Ovary (tissue), 9 donors: Measurements from ENCODE around the gene SAMD1. TPM values are rescaled to one million over a fixed set of nuclear protein-coding genes. Genes with fewer than 3 reads are reported as not detected.

Experiments
- DNase-seq, 5 donors: peaks; one replicate each; pipeline ENCODE4 v3.0.0-alpha.2; 2019 to 2020
- H3K27ac ChIP-seq, 2 donors: fragments of 200-600 bp; one replicate each; pipeline versions ENCODE4 v1.5.1 to v1.8.0; 2019 to 2022
- H3K27me3 ChIP-seq: fragments of 200-600 bp; one replicate; pipeline ENCODE4 v1.8.0; 2022
- H3K36me3 ChIP-seq: fragments of 200-600 bp; sonication (generic); one replicate; pipeline ENCODE4 v1.5.1; 2019
- H3K4me1 ChIP-seq: one replicate; pipeline ENCODE4 v1.8.1; 2013; ENCODE audit warnings: mild to moderate bottlenecking, moderate library complexity; ENCODE audit not compliant: insufficient read depth
- H3K4me3 ChIP-seq: fragments of 200-600 bp; sonication (generic); one replicate; pipeline ENCODE4 v1.5.1; 2017
- H3K9me3 ChIP-seq, 2 donors: fragments of 200-600 bp in 1 of 2; sonication (generic) in 1 of 2; one replicate each; pipeline versions ENCODE4 v1.5.1 to v1.8.1; 2013 to 2019; ENCODE audit warnings: mild to moderate bottlenecking in 1 of 2, moderate library complexity in 1 of 2
- EP300 ChIP-seq: sonication (generic); formaldehyde crosslinking; IDR thresholded peaks from one replicate; pipeline ENCODE4 v1.6.1; 2017; ENCODE audit warnings: antibody characterized with exemption
- POLR2A ChIP-seq: fragments of 450-650 bp; IDR thresholded peaks from one replicate; pipeline ENCODE4 v1.6.1; 2017; ENCODE audit warnings: antibody characterized with exemption, mild to moderate bottlenecking, moderate library complexity
- WGBS, 3 donors: extraction: QIAGEN DNeasy Blood & Tissue Kit in 1 of 3; methylation state at CpG; one replicate each; pipeline versions ENCODE4 v1.1.5 to v1.1.7; 2013 to 2017; 5-methylcytosine and 5-hydroxymethylcytosine counted together
- intact Hi-C, 4 donors: fragments of 100-400 bp; cut with DNase I; formaldehyde crosslinking; loops; one replicate each; pipeline versions ENCODE4 v1.11.0 to v1.15.1; 2022 to 2023
- polyA plus RNA-seq, 2 donors: library from polyadenylated mRNA; stranded (reverse); fragments of 200-250 nt in 1 of 2; fragments of 350-450 nt in 1 of 2; fragmentation: Illumina TruSeq in 1 of 2; extraction: RNeasy Lipid Tissue Mini Kit (QIAGEN cat#74804) in 1 of 2; gene quantifications; one replicate each; pipeline ENCODE4 v1.2.3, GENCODE V29; 2013 to 2014
- total RNA-seq, 7 donors: library from RNA; depleted of rRNA in 2 of 7; stranded (reverse); fragments of >200 nt in 2 of 7; fragmentation: NEBNext Ultra II Directional in 3 of 7; extraction: Animal tissue kit (Norgen Biotek cat#: 25700) in 3 of 7; gene quantifications; one replicate each; pipeline versions ENCODE4 v1.1.0 to v1.2.4, GENCODE V29; 2016 to 2023
- TF ChIP-seq, protein P1 (sequence below), 3 donors: fragments of 450-650 bp in 2 of 3; fragments of 200-600 bp in 1 of 3; IDR thresholded peaks; one replicate each; pipeline versions ENCODE4 v1.5.1 to v1.8.0; 2016 to 2022; ENCODE audit warnings: antibody characterized with exemption in 3 of 3, mild to moderate bottlenecking in 1 of 3
- donor health status: DM: no; HTN: no; CAD: no; lungs with moderate emphysema.
- donor health status: DM: no; HTN: no; CAD: no.
- donor health status: Bipolar disorder and iron deficiency.
- donor health status: DM: yes; HTN: yes; CAD: no.
- donor health status: DM: no; HTN: no; CAD: no.
- donor health status: DM: yes; HTN: yes; CAD: no.

SAMD1 gene
- total and polyA plus RNA-seq, 9 donors, result 10.5 to 68.3 (median 37.4) TPM

DNA sequence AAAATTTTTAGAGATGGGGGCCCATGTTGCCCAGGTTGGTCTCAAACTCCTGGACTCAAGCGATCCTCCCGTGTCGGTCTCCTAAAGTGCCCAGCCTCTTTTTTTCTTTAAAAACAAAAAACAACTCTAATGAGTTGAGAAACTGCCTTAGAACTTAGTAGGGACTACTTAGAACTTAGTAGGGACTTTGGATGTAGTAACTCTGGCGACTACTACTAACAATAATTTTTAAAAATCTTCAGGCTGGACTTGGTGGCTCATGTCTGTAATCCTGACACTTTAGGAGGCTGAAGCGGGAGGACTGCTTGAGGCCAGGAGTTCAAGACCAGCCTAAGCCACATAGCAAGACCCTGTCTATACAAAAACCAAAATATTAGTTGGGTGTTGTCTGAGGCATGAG, 4.5 kb downstream of the SAMD1 start:
- H3K4me1 ChIP-seq, result no peaks in the 10 kb centered on the region
- no peak overlapping the region for H3K27ac ChIP-seq
- intact Hi-C loops, result loop anchor here in 2 of 4 donors (10.0 kb wide), 2 partner anchors 49 to 321 kb away; partner anchors contain the start of genes ASF1B (in 1 of the 2) and MRI1 (in 1 of the 2)
- no peak for DNase-seq
- H3K36me3 ChIP-seq, result no peaks in the 10 kb centered on the region
- no peaks in the 10 kb centered on the region for H3K27me3 ChIP-seq
- no peak overlapping the region for H3K4me3 ChIP-seq
- H3K9me3 ChIP-seq, result no peaks in the 10 kb centered on the region
- TF ChIP-seq EP300 (no peak), POLR2A (no peak)
- TF ChIP-seq, protein P1, sequence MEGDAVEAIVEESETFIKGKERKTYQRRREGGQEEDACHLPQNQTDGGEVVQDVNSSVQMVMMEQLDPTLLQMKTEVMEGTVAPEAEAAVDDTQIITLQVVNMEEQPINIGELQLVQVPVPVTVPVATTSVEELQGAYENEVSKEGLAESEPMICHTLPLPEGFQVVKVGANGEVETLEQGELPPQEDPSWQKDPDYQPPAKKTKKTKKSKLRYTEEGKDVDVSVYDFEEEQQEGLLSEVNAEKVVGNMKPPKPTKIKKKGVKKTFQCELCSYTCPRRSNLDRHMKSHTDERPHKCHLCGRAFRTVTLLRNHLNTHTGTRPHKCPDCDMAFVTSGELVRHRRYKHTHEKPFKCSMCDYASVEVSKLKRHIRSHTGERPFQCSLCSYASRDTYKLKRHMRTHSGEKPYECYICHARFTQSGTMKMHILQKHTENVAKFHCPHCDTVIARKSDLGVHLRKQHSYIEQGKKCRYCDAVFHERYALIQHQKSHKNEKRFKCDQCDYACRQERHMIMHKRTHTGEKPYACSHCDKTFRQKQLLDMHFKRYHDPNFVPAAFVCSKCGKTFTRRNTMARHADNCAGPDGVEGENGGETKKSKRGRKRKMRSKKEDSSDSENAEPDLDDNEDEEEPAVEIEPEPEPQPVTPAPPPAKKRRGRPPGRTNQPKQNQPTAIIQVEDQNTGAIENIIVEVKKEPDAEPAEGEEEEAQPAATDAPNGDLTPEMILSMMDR (IDR thresholded peaks at IDR 0.05), result no peak
- 82 to 92% (median 84%) methylated on average over 5 of the region's 5 CpGs for WGBS, 3 donors

DNA sequence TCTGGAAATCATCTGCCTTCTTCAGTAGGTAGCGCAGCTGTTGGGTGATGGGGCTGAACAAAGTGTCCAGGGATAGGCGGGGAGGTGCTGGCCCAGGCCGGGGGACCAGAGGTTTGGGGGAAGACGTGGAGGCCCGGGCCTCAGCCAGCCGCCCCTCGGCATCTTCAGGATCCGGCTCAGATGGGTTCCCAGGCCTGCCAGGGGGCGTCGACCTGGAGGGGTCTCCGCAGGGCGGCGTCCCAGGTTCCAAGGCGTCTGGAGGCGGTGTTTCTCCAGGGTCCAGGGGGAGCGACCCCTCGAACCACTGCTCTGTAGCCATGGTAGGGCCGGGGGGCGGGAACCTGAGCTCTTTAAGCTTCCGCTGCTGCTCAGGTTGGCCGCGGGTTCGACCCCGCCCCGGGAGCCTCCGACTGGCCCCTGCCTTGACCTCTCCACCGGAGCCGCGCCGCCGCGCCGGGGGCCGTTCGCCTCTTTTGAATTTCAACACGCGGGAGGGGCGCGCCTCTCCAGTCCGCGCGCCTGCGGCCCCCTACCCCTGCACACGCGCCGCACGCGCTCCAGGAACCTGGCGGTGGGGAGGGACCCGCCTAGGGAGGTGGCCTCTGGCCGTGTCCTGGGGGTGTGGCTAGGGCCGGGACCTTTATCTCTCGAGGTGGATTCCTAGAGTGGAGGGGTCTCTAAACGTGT, 5.1 kb downstream of the SAMD1 start, which contains the start of gene C19orf67:
TSS of gene C19orf67 (minus strand) at position 475 of the 687 bp plus-strand sequence. CDS start at position 319, 156 bp downstream.
- intact Hi-C loops, result loop anchor here in 2 of 4 donors (10.0 kb wide), 2 partner anchors 49 to 321 kb away; partner anchors contain the start of genes ASF1B (in 1 of the 2) and MRI1 (in 1 of the 2)
- 46 to 70% (median 65%) methylated on average over 52 to 54 of the region's 54 CpGs for WGBS, 3 donors
- Histone ChIP-seq H3K4me3 (no peak within 1 kb of the TSS), H3K36me3 (no peaks in the 10 kb centered on the region), H3K9me3 (no peaks in the 10 kb centered on the region), H3K27ac (no peak within 1 kb of the TSS), H3K4me1 (peaks cover 2% of the 10 kb centered on the region), H3K27me3 (no peaks in the 10 kb centered on the region)
- DNase-seq, result peak in 1 of 5 donors; percentile 39
- TF ChIP-seq, protein P1 (IDR thresholded peaks at IDR 0.05), result no peak
- TF ChIP-seq EP300, result no peak
- no peak for TF ChIP-seq POLR2A

DNA sequence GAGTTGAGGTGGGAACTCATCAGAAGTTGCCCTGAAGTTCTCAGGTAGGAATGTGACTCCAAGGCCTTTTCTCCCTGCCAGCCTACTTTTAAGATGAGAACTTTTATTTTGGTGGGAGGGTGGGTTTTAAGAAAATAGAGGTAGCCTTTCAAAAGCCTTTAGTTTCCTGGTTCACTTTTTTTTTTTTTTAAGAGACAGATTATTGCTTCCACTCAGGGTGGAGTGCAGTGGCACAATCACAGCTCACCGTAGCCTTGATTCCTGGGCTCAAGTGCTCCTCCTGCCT, 7.9 kb downstream of the SAMD1 start:
- peaks cover 5% of the 10 kb centered on the region for H3K4me1 ChIP-seq
- no peaks in the 10 kb centered on the region for H3K36me3 ChIP-seq
- no peak overlapping the region for H3K4me3 ChIP-seq
- TF ChIP-seq EP300, result no peak
- no peak for TF ChIP-seq POLR2A
- TF ChIP-seq, protein P1 (IDR thresholded peaks at IDR 0.05), result no peak
- no peak for DNase-seq
- no peaks in the 10 kb centered on the region for H3K27me3 ChIP-seq
- 0 to 87% (median 31%) methylated on average over 1 of the region's 1 CpG for WGBS, 3 donors
- intact Hi-C loops, result loop anchor here in 2 of 4 donors (5.0 to 10.0 kb wide), 3 partner anchors 35 to 318 kb away; partner anchors contain the start of genes ASF1B (in 1 of the 2), MRI1 (in 1 of the 2) and PRKACA (in 1 of the 2)
- no peaks in the 10 kb centered on the region for H3K9me3 ChIP-seq
- H3K27ac ChIP-seq, result no peak overlapping the region

DNA sequence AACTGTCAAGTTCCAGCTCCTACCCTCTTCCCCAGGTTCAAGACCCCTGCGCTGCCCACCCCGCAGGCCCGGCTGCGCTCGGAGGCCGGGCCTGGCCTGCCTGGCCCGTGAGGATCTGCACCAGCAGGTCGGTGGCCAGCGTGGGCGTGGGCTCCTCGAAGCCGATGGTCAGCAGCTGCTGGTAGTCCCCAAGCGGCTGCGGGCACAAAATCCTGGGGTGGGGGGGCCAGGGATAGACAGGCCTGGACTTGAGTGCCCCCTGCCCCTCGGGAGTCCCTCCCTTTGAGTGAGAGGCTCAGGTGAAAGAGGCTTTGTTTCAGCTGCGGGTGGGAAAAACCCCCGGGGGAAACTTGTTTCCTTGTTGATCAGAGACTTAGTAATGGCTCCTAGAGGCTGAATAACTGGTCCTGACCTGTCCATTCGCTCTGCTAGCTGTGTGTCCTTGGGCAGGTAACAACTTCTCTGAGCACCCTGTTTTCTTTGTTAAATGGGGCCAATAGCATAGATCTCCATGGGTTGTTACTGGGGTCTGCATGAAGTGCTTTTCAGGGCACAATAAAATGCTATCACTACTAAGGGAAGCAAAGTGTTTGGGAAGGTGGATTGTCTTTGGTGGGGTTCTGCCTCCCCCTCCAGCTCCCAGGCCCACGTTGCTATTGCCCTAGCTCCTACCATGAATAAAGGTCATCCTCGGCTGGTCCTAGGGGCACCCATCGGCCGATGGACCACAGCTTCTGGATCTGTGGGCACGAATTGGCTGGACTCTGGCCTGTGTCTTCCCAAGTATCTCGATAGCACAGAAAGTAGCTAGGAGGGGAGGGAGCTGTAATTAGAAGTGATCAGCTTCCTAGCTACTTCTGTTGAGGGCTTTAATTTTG, 8.5 kb downstream of the SAMD1 start:
- Histone ChIP-seq H3K4me3 (peak overlapping the region; percentile 69), H3K36me3 (no peaks in the 10 kb centered on the region), H3K9me3 (no peaks in the 10 kb centered on the region), H3K4me1 (peaks cover 5% of the 10 kb centered on the region), H3K27ac (peak overlapping the region; percentile 63 to 83), H3K27me3 (no peaks in the 10 kb centered on the region)
- peak in 2 of 5 donors; percentile 64 to 73 for DNase-seq
- WGBS, 3 donors, result 15 to 28% (median 20%) methylated on average over 17 to 24 of the region's 24 CpGs
- TF ChIP-seq POLR2A (no peak), EP300 (no peak)
- TF ChIP-seq, protein P1 (IDR thresholded peaks at IDR 0.05), result no peak
- intact Hi-C loops, result loop anchor here in 2 of 4 donors (5.0 to 10.0 kb wide), 3 partner anchors 35 to 317 kb away; partner anchors contain the start of genes ASF1B (in 1 of the 2), MRI1 (in 1 of the 2) and PRKACA (in 1 of the 2)
